Measurements from ENCODE around the gene ATXN1L.

Gene ATXN1L

GRCh38 chr16:71894921-71895678 is 49.3 kb downstream of the ATXN1L start, which contains the start of gene IST1:
Gene IST1 (plus strand): TSS chr16:71895531. CDS start chr16:71915641, 20,110 bp downstream.
- H2BK5ac ChIP-seq (ENCODE audit: low read length) = peak within 1 kb of the TSS; percentile 90
- H2AK5ac ChIP-seq (ENCODE audit: low read length) = no peak within 1 kb of the TSS
- DNase-seq = peak; percentile 99
- no peak within 1 kb of the TSS for H4K5ac ChIP-seq (ENCODE audit: low read length)
- H2BK120ac ChIP-seq (ENCODE audit: low read depth, low read length) = no peak within 1 kb of the TSS
- H3K4me2 ChIP-seq (ENCODE audit: low read length) = peak within 1 kb of the TSS; percentile 95
- H3K27me3 ChIP-seq (ENCODE audit: insufficient read depth, low read length, poor library complexity) = no peaks in the 10 kb centered on the region
- no peaks in the 10 kb centered on the region for H3K4me1 ChIP-seq (ENCODE audit: control insufficient read depth, low read depth, low read length)
- H3K56ac ChIP-seq (ENCODE audit: low read length) = peak within 1 kb of the TSS; percentile 96
- no peak within 1 kb of the TSS for H2BK15ac ChIP-seq (replicated peaks; ENCODE audit: low read depth)
- peak within 1 kb of the TSS; percentile 95 for H3K4ac ChIP-seq (ENCODE audit: low read depth, low read length)
- peak within 1 kb of the TSS; percentile 89 for H3K9ac ChIP-seq (ENCODE audit: low read length)
- peak within 1 kb of the TSS; percentile 90 for H4K8ac ChIP-seq (ENCODE audit: low read depth, low read length)
- H3K23ac ChIP-seq (ENCODE audit: low read length) = peak within 1 kb of the TSS; percentile 99
- H3K36me3 ChIP-seq (ENCODE audit: control insufficient read depth, insufficient read depth, low read length) = no peaks in the 10 kb centered on the region
- peak within 1 kb of the TSS; percentile 98 for H3K27ac ChIP-seq (ENCODE audit: low read depth, low read length)
- peaks cover 43% of the 10 kb centered on the region for H3K79me2 ChIP-seq (ENCODE audit: control insufficient read depth, insufficient read depth, low read length)
- H3K4me3 ChIP-seq (ENCODE audit: low read length) = peak within 1 kb of the TSS; percentile 94
- H3K18ac ChIP-seq (ENCODE audit: low read length) = peak within 1 kb of the TSS; percentile 97
- H3K79me1 ChIP-seq (ENCODE audit: low read length) = no peaks in the 10 kb centered on the region
- no CpG with 5 or more reads among the region's 67 CpGs for WGBS (ENCODE audit: extremely low coverage, insufficient coverage, low lambda C conversion rate)

- Histone ChIP-seq H4K8ac (ENCODE audit: low read depth, low read length) (peak overlapping the region; percentile 90), H3K9ac (ENCODE audit: low read length) (peak overlapping the region; percentile 87), H3K79me2 (ENCODE audit: control insufficient read depth, insufficient read depth, low read length) (peaks cover 50% of the 10 kb centered on the region), H3K18ac (ENCODE audit: low read length) (peak overlapping the region; percentile 97), H2BK5ac (ENCODE audit: low read length) (peak overlapping the region; percentile 90), H2AK5ac (ENCODE audit: low read length) (no peak overlapping the region), H4K5ac (ENCODE audit: low read length) (no peak overlapping the region), H3K23ac (ENCODE audit: low read length) (peak overlapping the region; percentile 97), H3K27me3 (ENCODE audit: insufficient read depth, low read length, poor library complexity) (no peaks in the 10 kb centered on the region), H3K4me3 (ENCODE audit: low read length) (peak overlapping the region; percentile 94), H3K56ac (ENCODE audit: low read length) (peak overlapping the region; percentile 92), H3K27ac (ENCODE audit: low read depth, low read length) (peak overlapping the region; percentile 90), H3K79me1 (ENCODE audit: low read length) (no peaks in the 10 kb centered on the region), H3K4me1 (ENCODE audit: control insufficient read depth, low read depth, low read length) (no peaks in the 10 kb centered on the region), H2BK120ac (ENCODE audit: low read depth, low read length) (no peak overlapping the region), H3K4ac (ENCODE audit: low read depth, low read length) (peak overlapping the region; percentile 95), H2BK15ac (replicated peaks; ENCODE audit: low read depth) (no peak overlapping the region), H3K4me2 (ENCODE audit: low read length) (peak overlapping the region; percentile 62), H3K36me3 (ENCODE audit: control insufficient read depth, insufficient read depth, low read length) (no peaks in the 10 kb centered on the region)
- DNase-seq = no peak
- WGBS (ENCODE audit: extremely low coverage, insufficient coverage, low lambda C conversion rate) = no CpG with 5 or more reads among the region's 44 CpGs
Measured at GRCh38 chr16:71895679-71896365, 50.0 kb downstream of the ATXN1L start.

- Histone ChIP-seq H3K4me2 (ENCODE audit: low read length) (peak overlapping the region; percentile 43), H3K4me1 (ENCODE audit: control insufficient read depth, low read depth, low read length) (no peaks in the 10 kb centered on the region), H3K56ac (ENCODE audit: low read length) (peak overlapping the region; percentile 66), H2BK120ac (ENCODE audit: low read depth, low read length) (no peak overlapping the region), H3K9ac (ENCODE audit: low read length) (peak overlapping the region; percentile 61), H3K4me3 (ENCODE audit: low read length) (peak overlapping the region; percentile 23), H2BK5ac (ENCODE audit: low read length) (no peak overlapping the region), H3K79me2 (ENCODE audit: control insufficient read depth, insufficient read depth, low read length) (peaks cover 55% of the 10 kb centered on the region), H3K4ac (ENCODE audit: low read depth, low read length) (no peak overlapping the region), H3K36me3 (ENCODE audit: control insufficient read depth, insufficient read depth, low read length) (no peaks in the 10 kb centered on the region), H3K23ac (ENCODE audit: low read length) (no peak overlapping the region), H3K27me3 (ENCODE audit: insufficient read depth, low read length, poor library complexity) (no peaks in the 10 kb centered on the region), H3K27ac (ENCODE audit: low read depth, low read length) (no peak overlapping the region), H2AK5ac (ENCODE audit: low read length) (no peak overlapping the region), H3K79me1 (ENCODE audit: low read length) (no peaks in the 10 kb centered on the region), H4K8ac (ENCODE audit: low read depth, low read length) (no peak overlapping the region), H2BK15ac (replicated peaks; ENCODE audit: low read depth) (no peak overlapping the region), H3K18ac (ENCODE audit: low read length) (no peak overlapping the region), H4K5ac (ENCODE audit: low read length) (no peak overlapping the region)
- no peak for DNase-seq
- no CpG with 5 or more reads among the region's 15 CpGs for WGBS (ENCODE audit: extremely low coverage, insufficient coverage, low lambda C conversion rate)
Measured at GRCh38 chr16:71896764-71897368, 51.1 kb downstream of the ATXN1L start.

GRCh38 chr16:71899171-71899570 is 53.4 kb downstream of the ATXN1L start:
- Histone ChIP-seq H3K9ac (ENCODE audit: low read length) (no peak overlapping the region), H3K4me1 (ENCODE audit: control insufficient read depth, low read depth, low read length) (no peaks in the 10 kb centered on the region), H3K27ac (ENCODE audit: low read depth, low read length) (no peak overlapping the region), H2AK5ac (ENCODE audit: low read length) (no peak overlapping the region), H4K8ac (ENCODE audit: low read depth, low read length) (no peak overlapping the region), H3K23ac (ENCODE audit: low read length) (no peak overlapping the region), H3K56ac (ENCODE audit: low read length) (no peak overlapping the region), H4K5ac (ENCODE audit: low read length) (no peak overlapping the region), H3K79me1 (ENCODE audit: low read length) (peaks cover 2% of the 10 kb centered on the region), H3K79me2 (ENCODE audit: control insufficient read depth, insufficient read depth, low read length) (peaks cover 74% of the 10 kb centered on the region), H2BK5ac (ENCODE audit: low read length) (no peak overlapping the region), H3K4me3 (ENCODE audit: low read length) (no peak overlapping the region), H3K27me3 (ENCODE audit: insufficient read depth, low read length, poor library complexity) (no peaks in the 10 kb centered on the region), H3K18ac (ENCODE audit: low read length) (no peak overlapping the region), H3K4ac (ENCODE audit: low read depth, low read length) (no peak overlapping the region), H2BK120ac (ENCODE audit: low read depth, low read length) (no peak overlapping the region), H2BK15ac (replicated peaks; ENCODE audit: low read depth) (no peak overlapping the region), H3K4me2 (ENCODE audit: low read length) (no peak overlapping the region), H3K36me3 (ENCODE audit: control insufficient read depth, insufficient read depth, low read length) (no peaks in the 10 kb centered on the region)
- no CpG with 5 or more reads among the region's 4 CpGs for WGBS (ENCODE audit: extremely low coverage, insufficient coverage, low lambda C conversion rate)
- DNase-seq = no peak

GRCh38 chr16:71902656-71903365 is 57.0 kb downstream of the ATXN1L start:
- DNase-seq = no peak
- Histone ChIP-seq H4K8ac (ENCODE audit: low read depth, low read length) (no peak overlapping the region), H4K5ac (ENCODE audit: low read length) (no peak overlapping the region), H3K56ac (ENCODE audit: low read length) (no peak overlapping the region), H3K27me3 (ENCODE audit: insufficient read depth, low read length, poor library complexity) (no peaks in the 10 kb centered on the region), H3K79me1 (ENCODE audit: low read length) (peaks cover 2% of the 10 kb centered on the region), H2BK5ac (ENCODE audit: low read length) (no peak overlapping the region), H3K9ac (ENCODE audit: low read length) (no peak overlapping the region), H3K36me3 (ENCODE audit: control insufficient read depth, insufficient read depth, low read length) (no peaks in the 10 kb centered on the region), H2AK5ac (ENCODE audit: low read length) (no peak overlapping the region), H3K4me2 (ENCODE audit: low read length) (no peak overlapping the region), H3K4ac (ENCODE audit: low read depth, low read length) (no peak overlapping the region), H3K18ac (ENCODE audit: low read length) (no peak overlapping the region), H3K4me1 (ENCODE audit: control insufficient read depth, low read depth, low read length) (no peaks in the 10 kb centered on the region), H3K79me2 (ENCODE audit: control insufficient read depth, insufficient read depth, low read length) (peaks cover 82% of the 10 kb centered on the region), H3K27ac (ENCODE audit: low read depth, low read length) (no peak overlapping the region), H3K4me3 (ENCODE audit: low read length) (no peak overlapping the region), H2BK15ac (replicated peaks; ENCODE audit: low read depth) (no peak overlapping the region), H2BK120ac (ENCODE audit: low read depth, low read length) (no peak overlapping the region), H3K23ac (ENCODE audit: low read length) (no peak overlapping the region)
- WGBS (ENCODE audit: extremely low coverage, insufficient coverage, low lambda C conversion rate) = 100% methylated on average over 2 of the region's 5 CpGs

All from mesendoderm (in vitro differentiated cells).